HL-60/S4 treated with retinoic acid at 250 ng/mL for 4 days and 3 days (cell line): ENCODE measurements around the gene IMPDH1.

ENCODE experiments used
- in situ Hi-C: fragments of 300-500 bp; cut with MboI; formaldehyde crosslinking; loops from 2 replicates; pipeline ENCODE4 v1.7.0; 2022; ENCODE audit warnings: low sequenced_read_pairs

The IMPDH1 gene

DNA sequence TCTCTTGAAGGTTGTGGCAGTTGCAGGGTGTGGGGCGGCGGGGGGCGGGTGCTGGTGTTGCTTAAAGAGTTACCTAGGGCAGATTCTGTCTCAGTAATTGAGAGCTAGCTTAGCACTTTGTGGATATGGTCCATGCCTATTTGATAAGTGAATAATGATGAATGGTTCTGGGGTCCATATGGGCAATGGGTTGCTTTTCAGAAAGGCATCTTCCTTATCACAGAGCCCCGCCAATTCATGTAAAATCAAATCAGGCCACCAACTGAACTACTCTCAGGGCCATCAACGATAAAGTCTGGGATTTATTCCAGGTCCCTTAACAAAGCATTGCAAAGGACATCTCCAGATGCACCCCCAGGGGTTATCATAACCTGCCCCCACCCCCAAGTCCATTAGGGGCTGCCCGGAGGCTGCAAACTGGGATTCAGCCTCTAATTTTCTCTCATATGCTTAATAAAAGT is 46.5 kb downstream of the IMPDH1 start:
- in situ Hi-C loops = no loop called here

DNA sequence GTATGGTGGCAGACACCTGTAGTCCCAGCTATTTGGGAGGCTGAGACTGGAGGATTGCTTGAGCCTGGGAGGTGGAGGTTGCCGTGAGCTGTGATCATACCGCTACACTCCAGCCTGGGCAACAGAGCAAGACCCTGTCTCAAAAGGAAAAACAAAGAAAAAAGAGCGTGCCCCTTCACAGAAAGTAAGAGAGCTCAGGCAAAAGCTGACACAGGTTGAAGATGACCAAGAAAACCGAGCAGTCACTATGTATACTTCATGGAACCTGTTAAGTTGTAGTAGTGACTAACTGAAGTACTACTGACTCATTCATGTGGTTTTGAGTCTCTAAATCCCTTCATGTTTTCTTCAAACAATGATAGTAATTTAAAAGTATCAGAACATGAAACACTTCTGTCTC is 47.1 kb downstream of the IMPDH1 start:
- in situ Hi-C loops = no loop called here

DNA sequence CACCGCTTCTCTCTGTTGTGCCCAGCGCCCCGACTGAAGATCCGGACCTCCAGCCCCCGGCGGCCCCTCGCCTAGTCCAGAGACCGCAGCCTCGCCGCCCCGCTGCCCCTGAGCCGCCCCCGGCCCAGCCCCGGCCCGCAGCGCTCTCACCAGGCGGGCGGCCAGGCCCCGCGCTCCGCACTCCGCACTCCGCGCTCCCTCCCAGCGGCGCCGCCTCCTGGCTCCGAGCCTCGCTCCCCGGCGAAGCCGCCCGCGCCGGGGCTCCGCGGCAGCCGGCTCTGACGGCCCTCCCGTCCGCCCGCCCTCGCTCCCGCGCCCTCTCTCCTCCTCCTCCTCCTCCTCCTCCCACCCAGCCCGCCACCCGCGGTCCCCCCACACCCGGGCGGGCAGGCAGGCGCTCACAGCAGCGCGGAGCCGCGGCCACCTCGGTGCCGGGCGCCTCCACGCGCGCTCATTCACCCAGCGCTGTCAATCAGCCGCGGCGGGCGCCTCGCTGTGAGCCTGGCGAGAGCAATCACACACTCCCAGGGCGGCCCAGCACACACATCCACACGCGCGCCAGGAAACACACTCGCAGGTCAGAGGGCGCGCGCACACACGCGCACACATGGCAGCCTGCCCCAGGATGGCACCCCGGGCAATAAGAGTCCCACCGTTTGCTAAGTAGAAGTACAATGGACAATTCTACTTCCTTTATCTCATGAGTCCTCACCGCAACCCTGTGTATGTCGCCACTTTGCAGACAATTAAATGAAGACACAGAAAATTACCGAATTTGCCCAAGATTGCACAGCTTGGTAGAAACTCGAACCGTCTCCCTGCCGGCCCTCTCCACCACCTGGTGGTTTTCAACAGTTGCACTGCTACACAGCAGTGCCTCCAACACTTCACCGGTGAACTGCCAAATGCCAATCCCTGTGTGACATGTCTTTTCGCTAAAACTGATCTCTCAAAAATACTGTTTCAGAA is 48.1 kb downstream of the IMPDH1 start, which contains the start of gene PRRT4:
TSS of gene PRRT4 (minus strand) at position 280 of the 969 bp plus-strand sequence.
- in situ Hi-C loops = no loop called here

DNA sequence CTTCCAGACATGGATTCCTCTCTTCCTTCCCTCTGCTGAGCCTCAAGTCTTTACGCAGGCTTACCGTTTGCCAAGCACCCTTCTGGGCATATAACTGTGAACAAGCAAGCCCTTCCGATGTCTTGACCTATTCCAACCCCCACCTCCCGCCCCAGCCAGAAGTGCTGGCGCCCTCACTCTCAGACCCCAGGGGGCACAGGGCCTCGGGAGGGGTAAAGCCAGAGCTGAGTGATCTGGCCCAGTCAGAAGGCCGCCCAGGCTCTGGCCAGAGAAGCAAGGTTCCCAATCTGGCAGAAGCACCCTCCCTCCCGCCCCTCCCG is 49.5 kb downstream of the IMPDH1 start:
- in situ Hi-C loops = no loop called here

DNA sequence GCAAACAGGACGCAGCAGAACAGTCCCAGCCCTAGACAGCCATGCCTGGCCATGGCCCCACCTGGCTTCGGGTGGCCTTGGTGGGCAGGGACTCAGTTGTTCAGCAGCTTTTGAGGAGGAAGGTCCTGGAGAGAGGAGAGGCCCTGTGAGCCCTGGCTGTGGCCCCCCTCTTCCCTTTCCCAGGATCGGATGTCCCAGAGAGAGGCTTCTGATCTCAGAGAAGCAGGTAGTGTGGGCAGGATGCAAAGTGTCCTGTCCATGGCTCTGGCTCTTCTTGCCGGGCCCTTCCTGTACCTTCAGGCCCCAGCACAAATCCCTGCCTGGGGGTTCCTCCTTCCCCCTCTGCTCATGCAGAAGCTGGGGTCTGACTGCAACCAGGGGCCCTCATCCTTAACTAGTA is 49.8 kb downstream of the IMPDH1 start:
- in situ Hi-C loops = no loop called here

DNA sequence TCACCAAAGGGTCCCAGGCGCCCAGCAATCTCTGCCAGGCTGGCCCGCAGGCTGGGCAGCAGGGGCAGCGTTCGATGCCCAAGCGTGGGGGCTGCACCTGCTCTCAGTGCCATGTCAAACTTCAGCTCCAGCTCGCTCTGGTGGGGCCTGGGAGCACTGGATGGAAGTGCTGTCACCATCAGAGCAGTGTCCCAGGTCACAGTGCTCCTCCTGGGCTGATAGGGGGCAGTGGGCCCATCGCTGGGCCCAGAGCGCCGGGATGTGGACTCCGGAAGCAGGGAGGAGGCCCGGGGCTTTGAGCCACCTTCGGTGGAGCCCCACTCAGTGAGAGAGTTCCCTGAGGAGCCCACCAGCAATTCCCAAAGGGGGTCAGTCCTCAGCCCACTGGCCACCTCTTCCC is 50.4 kb downstream of the IMPDH1 start:
- in situ Hi-C loops = no loop called here

DNA sequence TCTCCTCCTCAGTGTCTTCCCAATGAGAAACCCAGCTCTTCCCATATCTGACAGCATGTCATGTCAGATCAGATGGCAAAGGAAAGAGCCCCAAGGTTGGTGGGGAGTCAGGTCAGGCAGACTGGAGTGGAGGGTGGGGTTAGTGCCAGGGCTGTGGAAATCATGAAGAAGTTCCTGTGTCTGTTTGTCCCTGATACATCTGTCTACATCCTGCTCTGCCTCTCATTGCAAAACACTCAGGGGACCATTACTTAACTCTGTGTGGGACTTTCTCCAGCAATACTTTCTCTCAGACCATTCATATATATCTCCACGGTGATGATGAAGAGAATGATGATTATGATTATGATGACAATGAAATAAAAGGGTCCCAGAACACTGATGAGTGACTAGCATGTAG is 51.5 kb downstream of the IMPDH1 start:
- in situ Hi-C loops = no loop called here

DNA sequence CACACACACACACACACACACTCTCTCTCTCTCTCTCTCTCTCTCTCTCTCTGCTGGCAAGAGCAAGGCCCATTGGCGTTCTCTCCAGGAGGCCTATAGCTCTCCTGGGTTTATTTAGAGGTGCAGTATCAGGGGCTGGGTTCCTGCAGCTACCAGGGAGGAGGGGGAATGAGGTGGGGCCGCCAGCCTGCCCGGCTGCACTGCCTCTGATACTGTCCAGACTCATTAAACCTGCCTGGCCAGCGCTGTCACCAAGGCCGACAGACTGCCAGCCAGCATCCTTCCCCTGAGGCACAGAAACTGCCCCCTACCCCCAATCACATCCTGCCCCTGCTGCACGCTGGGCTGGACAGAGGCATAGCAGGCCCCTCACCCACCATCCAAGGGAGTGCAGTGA is 52.6 kb downstream of the IMPDH1 start:
- in situ Hi-C loops = no loop called here

DNA sequence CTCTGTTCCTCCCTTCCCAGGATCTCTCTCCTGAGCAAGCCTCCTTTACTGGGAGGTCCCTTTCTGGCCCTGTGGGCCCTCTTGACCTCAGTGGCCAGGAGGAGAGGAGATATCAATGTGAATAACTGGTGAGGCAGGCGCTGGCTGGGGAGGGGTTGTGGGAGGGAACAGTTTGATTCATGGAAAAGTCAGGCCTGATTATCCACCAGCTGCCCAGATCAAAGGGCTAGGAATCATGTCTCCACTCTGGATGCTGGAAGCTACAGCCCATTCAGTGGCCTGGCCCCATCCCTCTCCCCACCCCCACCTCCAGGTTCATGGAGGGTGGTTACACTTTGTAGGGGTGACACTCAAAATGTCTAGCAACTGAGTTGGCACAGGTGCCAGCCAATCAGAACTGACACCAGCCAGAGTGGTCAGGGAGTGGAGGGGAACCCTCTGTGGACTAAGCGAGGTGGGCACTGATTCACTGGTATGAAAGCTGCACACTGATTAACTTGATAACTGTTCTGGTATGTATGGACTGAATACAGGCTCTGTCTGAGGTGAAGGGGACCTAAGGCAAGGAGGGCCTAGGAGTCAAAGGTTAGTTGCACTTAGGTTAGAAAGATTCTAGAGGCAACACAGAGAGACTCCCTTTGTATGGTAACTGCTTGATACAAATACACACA is 53.1 kb downstream of the IMPDH1 start:
- in situ Hi-C loops = no loop called here

DNA sequence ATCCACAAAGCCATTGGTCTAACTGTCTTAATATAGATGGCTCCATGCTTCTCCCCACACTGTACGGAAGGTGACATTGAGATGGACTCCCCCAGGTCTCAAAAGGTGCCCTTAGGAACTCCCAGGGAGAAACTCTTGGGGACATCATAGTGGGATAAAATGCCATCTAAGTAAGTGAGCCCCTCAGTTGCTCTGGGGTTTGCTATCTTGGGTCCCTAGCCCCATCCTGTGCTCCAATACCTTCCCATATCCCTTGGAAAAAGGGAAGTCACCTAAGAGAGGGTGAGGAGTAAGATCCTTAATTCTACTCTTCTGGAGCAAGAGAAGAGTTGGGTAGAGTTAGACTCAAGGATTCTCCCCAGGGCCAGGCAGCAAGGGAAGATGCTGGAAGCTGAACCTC is 56.2 kb downstream of the IMPDH1 start:
- in situ Hi-C loops = no loop called here

DNA sequence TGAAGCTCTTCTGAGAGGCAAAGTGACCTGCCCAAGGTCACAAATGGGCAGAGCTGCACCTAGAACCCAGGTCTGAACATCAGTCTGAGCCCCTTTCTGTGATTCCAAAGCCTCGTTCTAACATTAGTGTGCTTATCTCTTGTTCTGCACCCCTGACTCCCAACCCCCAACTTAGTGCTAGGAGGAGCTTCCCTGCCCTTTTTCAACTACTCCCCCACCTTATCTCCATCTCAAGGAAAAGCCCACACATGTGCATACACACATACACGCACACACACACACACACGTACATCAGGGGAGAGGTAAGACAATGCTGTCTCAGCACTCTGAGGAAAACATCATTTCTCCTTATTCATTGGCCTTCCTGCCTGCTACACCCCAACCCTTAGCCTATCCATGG is 56.6 kb downstream of the IMPDH1 start:
- in situ Hi-C loops = no loop called here

DNA sequence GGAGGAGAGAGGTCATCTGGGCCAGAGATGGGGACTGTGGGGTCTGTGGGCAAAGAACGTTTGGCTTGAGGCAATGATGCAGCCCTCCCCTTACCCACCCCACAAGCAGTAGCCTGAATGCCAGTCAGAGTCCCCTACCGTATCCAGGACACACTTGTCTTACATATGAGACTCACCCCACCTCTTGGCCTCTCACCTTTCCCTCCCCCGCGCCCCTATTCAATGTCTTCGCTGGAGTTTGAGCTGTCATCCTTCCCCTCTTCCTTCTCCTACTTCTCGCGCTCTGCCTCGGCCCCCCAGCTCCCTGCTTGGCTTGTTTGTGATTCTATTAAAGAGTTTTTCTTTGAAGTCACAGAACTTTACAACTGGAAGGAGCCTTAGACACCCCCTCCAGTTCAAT is 57.1 kb downstream of the IMPDH1 start:
- in situ Hi-C loops = no loop called here

DNA sequence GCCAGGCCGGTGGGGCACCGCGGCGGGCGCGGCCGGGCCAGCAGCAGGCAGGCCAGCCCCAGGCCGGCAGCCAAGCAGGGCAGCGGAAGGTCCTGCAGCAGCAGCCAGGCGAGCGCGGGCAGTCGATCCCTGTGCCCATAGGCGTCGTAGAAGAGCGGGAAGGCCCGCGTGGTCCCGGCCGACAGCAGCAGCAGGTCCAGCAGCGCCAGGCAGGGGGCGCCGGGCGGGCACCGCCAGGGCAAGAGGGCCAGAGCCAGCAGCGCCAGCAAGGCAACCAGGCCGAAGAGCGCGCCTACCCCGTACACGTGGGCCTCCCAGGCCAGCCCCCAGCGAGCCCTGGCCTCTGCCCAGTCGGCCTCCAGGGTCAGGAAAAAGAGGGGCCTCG is 57.6 kb downstream of the IMPDH1 start:
- in situ Hi-C loops = no loop called here

DNA sequence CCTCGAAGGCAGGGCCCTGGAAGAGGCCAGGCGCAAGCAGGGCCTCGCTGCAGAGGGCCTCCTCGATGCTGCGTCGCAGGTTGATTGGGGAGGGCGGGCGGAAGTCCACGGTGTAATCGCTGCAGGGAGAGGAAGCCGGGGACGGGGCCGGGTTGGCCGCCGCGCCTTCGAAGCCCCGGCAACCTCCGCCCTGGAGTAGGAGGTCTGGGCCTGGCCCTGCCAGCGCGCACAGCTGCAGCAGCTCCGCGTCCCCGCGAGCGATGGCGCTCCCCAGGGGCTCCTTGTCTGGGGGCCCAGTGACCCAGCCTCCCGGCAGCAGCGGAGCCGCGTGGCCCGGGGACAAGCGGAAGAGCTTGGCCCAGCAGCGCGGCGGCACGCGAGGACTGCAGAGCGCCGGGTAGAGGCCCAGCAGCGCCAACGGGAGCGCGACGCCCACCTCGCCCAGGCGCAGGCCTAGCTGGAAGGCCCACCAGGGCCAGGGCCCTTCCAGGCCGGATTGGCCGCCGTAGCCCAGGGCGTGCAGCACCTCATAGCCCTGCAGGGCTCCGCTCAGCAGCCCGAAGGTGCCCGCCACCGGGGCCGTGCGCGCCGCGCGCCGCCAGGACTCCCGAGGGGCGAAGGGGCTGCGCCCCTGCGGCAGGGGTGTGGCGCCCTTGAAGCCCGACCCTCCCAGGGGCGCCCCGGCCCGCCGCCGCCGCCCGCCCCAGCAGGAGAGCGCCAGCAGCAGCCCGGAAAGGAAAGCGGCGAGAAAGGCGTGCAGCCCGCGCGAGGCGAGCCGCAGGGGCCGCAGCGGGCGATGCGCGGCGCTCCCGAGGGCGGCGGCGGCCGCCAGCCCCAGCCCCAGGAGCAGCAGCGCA is 58.3 kb downstream of the IMPDH1 start:
- in situ Hi-C loops = no loop called here

DNA sequence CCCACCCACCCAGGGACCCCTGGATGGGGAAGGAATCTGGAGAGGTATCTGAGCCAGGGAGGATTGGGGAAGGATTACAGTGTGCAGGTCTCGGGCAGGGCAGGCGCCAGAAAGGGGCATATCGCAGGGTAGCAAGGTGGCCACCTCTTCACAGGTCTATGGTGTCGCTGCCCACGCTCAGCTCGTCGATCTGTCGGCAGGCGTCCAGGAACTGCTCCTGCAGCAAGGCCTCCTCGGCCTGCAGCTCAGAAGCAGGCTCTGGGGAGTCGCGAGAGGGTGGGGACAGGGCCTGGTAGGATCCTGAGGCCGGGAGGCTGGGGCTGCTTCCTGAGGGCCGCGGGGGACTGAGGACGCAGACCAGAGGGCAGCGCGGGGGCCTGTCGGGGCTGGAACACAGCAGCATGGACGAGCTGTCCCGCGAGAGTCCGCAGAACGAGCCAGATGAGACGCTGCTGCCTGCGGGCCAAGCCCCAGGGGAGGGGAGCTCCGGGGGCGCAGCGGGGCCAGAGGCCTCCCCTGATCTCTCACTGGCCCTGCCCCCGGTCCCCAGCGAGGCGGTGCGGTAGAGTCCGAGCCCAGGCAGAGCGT is 59.0 kb downstream of the IMPDH1 start:
- in situ Hi-C loops = no loop called here

DNA sequence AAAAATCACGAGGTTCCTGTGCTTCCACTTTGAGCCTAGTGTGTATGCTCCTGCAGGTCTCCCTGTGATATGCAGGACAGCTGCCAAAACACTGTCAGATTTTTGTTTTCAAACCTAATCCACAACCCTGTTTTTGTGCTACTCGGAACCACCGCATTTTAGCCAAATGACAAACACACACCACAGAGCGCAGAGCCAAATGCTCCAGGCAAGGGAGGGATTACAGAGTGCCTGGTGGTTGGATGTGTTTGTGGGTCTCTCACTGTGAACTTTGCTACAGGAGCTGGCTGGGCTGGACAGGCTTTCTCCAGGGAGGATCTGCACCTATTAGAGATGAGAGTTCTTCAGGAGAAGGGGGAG is 60.3 kb downstream of the IMPDH1 start:
- in situ Hi-C loops = no loop called here

DNA sequence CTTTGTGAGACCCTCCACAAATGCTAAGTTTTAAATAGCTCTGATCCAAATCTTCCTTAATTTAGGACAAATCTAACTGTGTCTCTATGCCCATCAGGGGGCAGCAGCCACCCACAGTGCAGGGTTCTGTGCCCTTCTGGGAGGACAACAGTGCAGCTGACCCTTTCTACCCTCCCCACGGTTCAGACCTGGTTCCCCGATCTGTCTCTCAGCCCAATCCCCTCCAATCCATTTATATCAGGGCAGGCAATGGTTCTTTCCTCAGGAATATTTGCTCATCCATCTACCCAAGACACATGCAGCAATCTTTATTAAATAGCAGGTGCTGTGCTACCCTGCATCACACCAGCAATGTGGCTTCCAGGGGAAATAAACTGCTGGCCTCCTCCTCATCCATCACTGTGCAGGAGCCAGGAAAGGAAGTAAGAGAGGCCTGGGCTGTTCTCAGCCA is 62.1 kb downstream of the IMPDH1 start:
- in situ Hi-C loops = no loop called here

DNA sequence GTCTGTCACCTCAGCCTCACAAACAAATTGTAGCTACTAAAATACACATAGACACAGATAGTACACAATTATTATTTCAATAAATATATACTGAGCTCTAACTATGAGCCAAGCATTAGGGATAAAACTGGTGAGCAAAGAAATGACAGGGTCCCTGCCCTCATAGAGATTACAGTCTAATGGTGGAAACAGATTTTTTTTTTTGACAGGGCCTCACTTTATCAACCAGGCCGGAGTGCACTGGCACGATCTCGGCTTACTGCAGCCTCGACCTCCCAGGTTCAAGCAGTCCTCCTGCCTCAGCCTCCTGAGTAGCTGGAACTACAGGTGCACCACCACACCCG is 65.4 kb downstream of the IMPDH1 start:
- in situ Hi-C loops = no loop called here

DNA sequence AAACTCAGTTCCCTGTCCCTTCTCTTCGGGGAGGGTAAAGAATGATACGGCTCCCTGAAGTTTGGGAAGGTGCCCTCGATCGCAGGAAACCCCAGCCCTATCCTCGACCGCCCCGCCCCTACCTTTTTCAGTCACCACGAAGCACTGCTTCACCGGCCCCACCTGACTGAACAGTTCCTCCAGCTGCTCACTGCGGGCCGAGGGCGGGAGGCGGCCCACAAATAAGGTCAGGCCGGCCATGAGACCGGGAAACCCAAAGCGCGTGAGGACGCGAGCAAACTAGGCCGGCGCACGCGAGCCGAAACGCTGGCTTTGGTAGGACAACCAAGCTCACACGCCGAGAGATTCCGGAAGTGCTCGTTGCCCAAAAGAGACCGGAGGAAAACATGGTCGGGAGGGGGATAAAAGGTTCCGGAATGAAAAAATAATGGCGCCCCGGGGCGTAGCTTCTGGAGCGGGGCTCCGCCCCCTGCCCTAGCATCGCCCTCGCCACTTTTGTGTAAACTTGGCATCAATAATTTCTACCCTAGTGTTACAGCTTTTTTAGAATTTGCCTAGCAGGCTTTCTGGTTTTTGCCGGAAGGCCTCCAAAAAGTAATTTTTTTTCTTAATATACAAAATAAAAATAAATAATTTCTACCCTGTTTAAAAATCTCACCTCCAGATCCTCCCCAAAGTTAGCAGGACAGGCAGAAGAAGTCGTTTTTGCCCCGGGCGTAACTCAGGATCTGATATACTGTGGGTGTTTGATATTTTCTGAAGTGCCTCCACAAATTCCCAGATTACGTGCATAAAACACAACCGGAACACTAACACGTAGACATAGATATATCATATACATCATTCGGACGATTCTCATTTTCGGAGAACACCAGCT is 66.0 kb downstream of the IMPDH1 start, which contains the start of gene RBM28:
TSS of gene RBM28 (minus strand) at position 355 of the 877 bp plus-strand sequence. CDS start at position 240, 115 bp downstream.
- in situ Hi-C loops = no loop called here
